ENCODE measurements around the gene DBH.

DNA sequence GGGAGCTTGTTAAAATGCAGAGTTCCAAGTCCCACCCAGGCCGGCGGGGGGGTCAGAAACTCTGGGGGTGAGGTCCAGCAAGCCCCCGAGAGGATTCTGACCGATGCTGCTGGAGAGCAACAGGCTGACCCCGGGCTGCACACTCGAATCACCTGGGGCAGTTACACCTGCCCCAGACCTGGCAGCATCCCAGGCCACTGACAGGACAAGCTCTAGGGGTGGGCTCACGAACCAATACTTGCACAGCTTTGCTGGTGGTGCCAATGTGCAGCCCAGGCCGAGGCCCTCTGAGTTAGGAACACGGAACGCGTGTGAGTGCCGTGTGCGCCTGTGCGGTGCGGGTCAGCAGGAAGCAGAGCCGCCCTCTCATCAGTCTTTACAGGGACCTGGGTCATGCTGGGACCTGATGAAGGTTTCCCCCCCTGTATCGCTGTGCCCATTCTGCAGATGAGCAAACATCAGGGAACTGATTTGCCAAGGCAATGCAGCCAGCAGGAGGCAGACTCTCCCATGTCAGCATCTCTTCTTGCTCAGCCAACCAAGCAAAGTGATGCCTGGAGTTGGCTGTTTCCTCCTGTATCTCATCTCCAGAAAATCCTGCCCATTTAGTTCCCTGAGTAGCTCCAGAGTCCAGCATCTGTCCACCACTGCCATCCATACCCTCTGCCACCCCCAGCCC is 43.3 kb upstream of the DBH start:
- TF ChIP-seq, protein P1, sequence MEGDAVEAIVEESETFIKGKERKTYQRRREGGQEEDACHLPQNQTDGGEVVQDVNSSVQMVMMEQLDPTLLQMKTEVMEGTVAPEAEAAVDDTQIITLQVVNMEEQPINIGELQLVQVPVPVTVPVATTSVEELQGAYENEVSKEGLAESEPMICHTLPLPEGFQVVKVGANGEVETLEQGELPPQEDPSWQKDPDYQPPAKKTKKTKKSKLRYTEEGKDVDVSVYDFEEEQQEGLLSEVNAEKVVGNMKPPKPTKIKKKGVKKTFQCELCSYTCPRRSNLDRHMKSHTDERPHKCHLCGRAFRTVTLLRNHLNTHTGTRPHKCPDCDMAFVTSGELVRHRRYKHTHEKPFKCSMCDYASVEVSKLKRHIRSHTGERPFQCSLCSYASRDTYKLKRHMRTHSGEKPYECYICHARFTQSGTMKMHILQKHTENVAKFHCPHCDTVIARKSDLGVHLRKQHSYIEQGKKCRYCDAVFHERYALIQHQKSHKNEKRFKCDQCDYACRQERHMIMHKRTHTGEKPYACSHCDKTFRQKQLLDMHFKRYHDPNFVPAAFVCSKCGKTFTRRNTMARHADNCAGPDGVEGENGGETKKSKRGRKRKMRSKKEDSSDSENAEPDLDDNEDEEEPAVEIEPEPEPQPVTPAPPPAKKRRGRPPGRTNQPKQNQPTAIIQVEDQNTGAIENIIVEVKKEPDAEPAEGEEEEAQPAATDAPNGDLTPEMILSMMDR (conservative IDR thresholded peaks at IDR 0.05; ENCODE audit: low read length): peak; percentile 72
- no peak for TF ChIP-seq EZH2phosphoT487 (IDR thresholded peaks at IDR 0.05; ENCODE audit: borderline replicate concordance, low read depth, low read length)
